ENCODE measurements around the gene RAD51D. TPM values are rescaled to one million over a fixed set of nuclear protein-coding genes. Genes with fewer than 3 reads are reported as not detected.

The RAD51D gene
- polyA plus RNA-seq, 1 donor (not counting 4 experiments of a cell fraction or from before 2014, with no cell fraction given), result 4.9 TPM

GRCh38 chr17:35073991-35074627, 45.6 kb downstream of the RAD51D start:
- no peaks in the 10 kb centered on the region for H3K36me3 ChIP-seq (ENCODE audit: control insufficient read depth in 2 of 2, extremely low read depth in 1 of 2, insufficient read depth in 2 of 2, low read length in 2 of 2)
- dilution Hi-C loops (cut with MboI; ENCODE audit: extremely low pct_ligation_motif_present, low sequenced_read_pairs), result no loop called here
- peaks cover 39% of the 10 kb centered on the region for H3K79me2 ChIP-seq (ENCODE audit: control insufficient read depth, insufficient read depth, low read length)
- no peaks in the 10 kb centered on the region for H4K20me1 ChIP-seq (ENCODE audit: control insufficient read depth, extremely low read depth, insufficient read depth, low read length)
- no peaks in the 10 kb centered on the region for H3K9me1 ChIP-seq (ENCODE audit: control insufficient read depth, extremely low read depth, insufficient read depth, low read length)
- DNase-seq (ENCODE audit: low read depth, low spot score) (no peak), FAIRE-seq (no peak)
- H3K4me1 ChIP-seq (ENCODE audit: control insufficient read depth, extremely low read depth, insufficient read depth, low read length), result no peaks in the 10 kb centered on the region
- H3K27me3 ChIP-seq (ENCODE audit: control insufficient read depth, extremely low read depth, insufficient read depth, low read length), result no peaks in the 10 kb centered on the region
- H3K9ac ChIP-seq (ENCODE audit: control insufficient read depth, extremely low read depth, insufficient read depth, low read length), result no peak overlapping the region
- H3K27ac ChIP-seq (ENCODE audit: control insufficient read depth, insufficient read depth, low read length), result no peak overlapping the region
- TF ChIP-seq EZH2 (IDR thresholded peaks at IDR 0.05; ENCODE audit: low read length) (no peak), CTCF (optimal IDR thresholded peaks at IDR 0.05 in 1 of 3, IDR thresholded peaks at IDR 0.05 in 1 of 3, conservative IDR thresholded peaks at IDR 0.05 in 1 of 3; ENCODE audit: extremely low read depth in 1 of 3, insufficient read depth in 2 of 3, low read length in 3 of 3) (no peak)
- no peak overlapping the region for H3K4me2 ChIP-seq (ENCODE audit: control insufficient read depth, extremely low read depth, insufficient read depth, low read depth, low read length)
- H2AFZ ChIP-seq (ENCODE audit: control insufficient read depth, low read length), result no peak overlapping the region
- H3K4me3 ChIP-seq (ENCODE audit: control insufficient read depth in 2 of 3, extremely low read depth in 1 of 3, insufficient read depth in 2 of 3, low read depth in 1 of 3, low read length in 3 of 3), result no peak overlapping the region
- no peaks in the 10 kb centered on the region for H3K9me3 ChIP-seq (ENCODE audit: control insufficient read depth, low read depth, low read length)

- no peak overlapping the region for H3K27ac ChIP-seq (ENCODE audit: control insufficient read depth, insufficient read depth, low read length)
- no peaks in the 10 kb centered on the region for H3K27me3 ChIP-seq (ENCODE audit: control insufficient read depth, extremely low read depth, insufficient read depth, low read length)
- H4K20me1 ChIP-seq (ENCODE audit: control insufficient read depth, extremely low read depth, insufficient read depth, low read length), result no peaks in the 10 kb centered on the region
- no peaks in the 10 kb centered on the region for H3K9me1 ChIP-seq (ENCODE audit: control insufficient read depth, extremely low read depth, insufficient read depth, low read length)
- H2AFZ ChIP-seq (ENCODE audit: control insufficient read depth, low read length), result no peak overlapping the region
- H3K9ac ChIP-seq (ENCODE audit: control insufficient read depth, extremely low read depth, insufficient read depth, low read length), result no peak overlapping the region
- no peak for FAIRE-seq
- dilution Hi-C loops (cut with MboI; ENCODE audit: extremely low pct_ligation_motif_present, low sequenced_read_pairs), result no loop called here
- H3K4me1 ChIP-seq (ENCODE audit: control insufficient read depth, extremely low read depth, insufficient read depth, low read length), result no peaks in the 10 kb centered on the region
- H3K4me3 ChIP-seq (ENCODE audit: control insufficient read depth in 2 of 3, extremely low read depth in 1 of 3, insufficient read depth in 2 of 3, low read depth in 1 of 3, low read length in 3 of 3), result no peak overlapping the region
- no peak for DNase-seq (ENCODE audit: low read depth, low spot score)
- peaks cover 32% of the 10 kb centered on the region for H3K79me2 ChIP-seq (ENCODE audit: control insufficient read depth, insufficient read depth, low read length)
- H3K36me3 ChIP-seq (ENCODE audit: control insufficient read depth in 2 of 2, extremely low read depth in 1 of 2, insufficient read depth in 2 of 2, low read length in 2 of 2), result peaks cover 0 to under 1% of the 10 kb centered on the region in 2 experiments
- no peak overlapping the region for H3K4me2 ChIP-seq (ENCODE audit: control insufficient read depth, extremely low read depth, insufficient read depth, low read depth, low read length)
- TF ChIP-seq EZH2 (IDR thresholded peaks at IDR 0.05; ENCODE audit: low read length) (no peak), CTCF (optimal IDR thresholded peaks at IDR 0.05 in 1 of 3, IDR thresholded peaks at IDR 0.05 in 1 of 3, conservative IDR thresholded peaks at IDR 0.05 in 1 of 3; ENCODE audit: extremely low read depth in 1 of 3, insufficient read depth in 2 of 3, low read length in 3 of 3) (no peak)
- H3K9me3 ChIP-seq (ENCODE audit: control insufficient read depth, low read depth, low read length), result no peaks in the 10 kb centered on the region
These were observed 46.4 kb downstream of the RAD51D start for GRCh38 chr17:35073183-35073790.

All from keratinocyte (primary cell).